WI38 (cell line): ENCODE results near the gene RASA4B.
A peak's percentile ranks its signal among the peaks of the same experiment; 100 is the strongest.
"Not testable (repeated sequence)": the region's sequence is repeated elsewhere in the genome, so short reads cannot be mapped to it uniquely, and the experiment has no call there.

Source experiments
- H3K4me3 ChIP-seq: 2 replicates; pipeline ENCODE4 v1.5.1; 2011; ENCODE audit warnings: low read depth, mild to moderate bottlenecking, control low read depth, low read length

RASA4B gene

DNA sequence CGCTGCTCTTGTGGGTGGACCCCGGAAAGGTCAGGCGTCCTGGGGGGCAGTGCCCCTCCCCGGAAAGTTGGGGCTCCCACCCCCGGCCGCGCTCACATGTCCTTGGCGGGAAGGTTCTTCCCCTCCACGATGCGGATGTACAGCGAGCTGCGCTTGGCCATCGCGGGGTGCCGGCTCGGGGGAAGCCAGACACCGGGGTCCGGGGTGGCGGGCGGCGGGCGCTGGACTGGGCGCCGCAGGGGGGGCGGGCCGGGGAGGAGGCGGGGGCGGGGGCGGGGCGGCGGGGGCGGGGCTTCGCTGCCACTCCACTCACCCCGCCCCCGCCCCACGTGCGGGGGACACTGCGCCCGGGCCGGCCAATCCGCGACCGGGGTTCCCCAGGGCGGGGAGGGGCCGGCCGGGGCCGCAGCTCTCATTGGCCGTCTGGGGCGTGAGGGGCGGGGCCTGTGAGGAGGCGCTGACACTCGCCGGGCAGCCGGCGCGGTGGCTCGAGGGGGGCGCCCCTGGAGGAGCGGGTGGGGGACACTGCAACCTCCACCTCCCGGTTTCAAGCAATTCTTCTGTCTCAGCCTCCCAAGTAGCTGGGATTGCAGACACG is at the start of gene RASA4B:
Gene RASA4B, minus strand, starts transcription at position 228 of the 598 bp plus-strand sequence. Its CDS starts 67 bp downstream, at position 161.
- H3K4me3 ChIP-seq: not testable (repeated sequence)

- H3K4me3 ChIP-seq: not testable (repeated sequence)
These were observed 33.3 kb upstream of the RASA4B start, which contains the start of gene SPDYE2 for GRCh38 chr7:102550808-102551422. Gene SPDYE2 (plus strand): TSS chr7:102551226. CDS start chr7:102553256, 2,030 bp downstream.

DNA sequence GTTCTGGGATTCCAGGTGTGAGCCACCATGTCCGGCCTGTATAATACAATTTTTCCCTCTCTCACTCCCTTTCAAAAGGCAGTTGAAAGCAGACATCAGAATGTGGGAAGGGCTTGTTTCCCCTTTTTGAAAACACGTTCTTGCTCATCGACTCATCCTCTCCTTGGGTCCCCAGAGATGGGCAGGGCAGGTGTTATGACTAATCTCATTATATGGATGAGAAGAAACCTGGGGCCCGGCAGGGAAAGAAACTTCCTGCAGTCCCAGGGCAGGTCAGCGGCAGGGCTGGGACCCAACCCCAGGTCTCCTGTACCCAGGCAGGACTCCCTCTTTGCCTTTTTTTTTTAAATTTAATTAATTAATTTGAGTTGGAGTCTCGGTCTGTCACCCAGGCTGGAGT is 28.8 kb upstream of the RASA4B start:
- not testable (repeated sequence) for H3K4me3 ChIP-seq

DNA sequence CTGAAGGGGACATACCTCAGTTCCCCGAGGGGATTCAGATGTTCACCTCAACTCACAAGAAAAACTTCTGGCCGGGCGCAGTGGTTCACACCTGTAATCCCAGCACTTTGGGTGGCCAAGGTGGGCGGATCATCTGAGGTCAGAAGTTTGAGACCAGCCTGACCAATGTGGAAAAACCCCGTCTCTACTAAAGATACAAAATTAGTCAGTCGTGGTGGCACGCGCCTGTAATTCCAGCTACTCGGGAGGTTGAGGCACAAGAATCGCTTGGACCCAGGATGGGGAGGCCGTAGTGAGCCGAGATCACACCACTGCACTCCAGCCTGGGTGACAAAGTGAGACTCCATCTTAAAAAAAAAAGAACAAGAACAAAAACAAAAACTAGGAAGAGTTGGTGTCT is 27.7 kb upstream of the RASA4B start:
- not testable (repeated sequence) for H3K4me3 ChIP-seq

- H3K4me3 ChIP-seq: not testable (repeated sequence)
These were observed 26.8 kb upstream of the RASA4B start for GRCh38 chr7:102544372-102544771.

GRCh38 chr7:102543596-102543995 is 26.0 kb upstream of the RASA4B start, which contains the start of gene UPK3BL2:
Gene UPK3BL2 (minus strand): TSS chr7:102543696. CDS start chr7:102543636, 60 bp downstream.
- not testable (repeated sequence) for H3K4me3 ChIP-seq

DNA sequence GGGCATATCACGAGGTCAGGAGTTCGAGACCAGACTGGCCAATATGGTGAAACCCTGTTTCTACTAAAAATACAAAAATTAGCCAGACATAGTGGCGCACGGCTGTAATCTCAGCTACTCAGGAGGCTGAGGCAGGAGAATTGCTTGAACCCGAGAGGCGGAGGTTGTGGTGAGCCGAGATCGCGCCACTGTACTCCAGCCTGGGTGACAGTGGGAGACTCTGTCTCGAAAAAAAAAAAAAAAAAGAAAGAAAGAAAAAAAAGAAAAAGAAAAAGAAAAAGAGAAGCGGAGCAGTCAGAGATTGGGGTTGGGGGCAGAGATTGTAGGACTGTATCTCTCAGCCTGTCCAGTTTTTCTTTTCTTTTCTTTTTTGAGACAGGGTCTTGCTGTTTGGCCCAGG is 25.2 kb upstream of the RASA4B start:
- H3K4me3 ChIP-seq: not testable (repeated sequence)

GRCh38 chr7:102542083-102542482 is 24.5 kb upstream of the RASA4B start:
- H3K4me3 ChIP-seq: not testable (repeated sequence)

DNA sequence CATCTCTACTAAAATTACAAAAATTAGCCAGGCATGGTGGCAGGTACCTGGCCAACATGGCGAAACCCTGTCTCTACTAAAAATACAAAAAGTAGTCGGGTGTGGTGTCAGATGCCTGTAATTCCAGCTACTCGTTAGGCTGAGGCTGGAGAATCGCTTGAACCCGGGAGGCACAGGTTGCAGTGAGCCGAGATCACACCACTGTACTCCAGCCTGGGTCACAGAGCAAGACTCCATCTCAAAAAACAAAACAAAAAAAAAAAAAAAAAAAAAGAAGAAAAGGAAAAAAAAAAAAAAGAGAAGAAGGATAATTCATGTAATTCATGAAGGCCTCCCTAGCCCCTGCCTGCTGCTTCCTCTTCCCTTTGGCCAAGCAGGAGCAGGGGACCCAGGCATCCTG is 23.0 kb upstream of the RASA4B start:
- H3K4me3 ChIP-seq: not testable (repeated sequence)

DNA sequence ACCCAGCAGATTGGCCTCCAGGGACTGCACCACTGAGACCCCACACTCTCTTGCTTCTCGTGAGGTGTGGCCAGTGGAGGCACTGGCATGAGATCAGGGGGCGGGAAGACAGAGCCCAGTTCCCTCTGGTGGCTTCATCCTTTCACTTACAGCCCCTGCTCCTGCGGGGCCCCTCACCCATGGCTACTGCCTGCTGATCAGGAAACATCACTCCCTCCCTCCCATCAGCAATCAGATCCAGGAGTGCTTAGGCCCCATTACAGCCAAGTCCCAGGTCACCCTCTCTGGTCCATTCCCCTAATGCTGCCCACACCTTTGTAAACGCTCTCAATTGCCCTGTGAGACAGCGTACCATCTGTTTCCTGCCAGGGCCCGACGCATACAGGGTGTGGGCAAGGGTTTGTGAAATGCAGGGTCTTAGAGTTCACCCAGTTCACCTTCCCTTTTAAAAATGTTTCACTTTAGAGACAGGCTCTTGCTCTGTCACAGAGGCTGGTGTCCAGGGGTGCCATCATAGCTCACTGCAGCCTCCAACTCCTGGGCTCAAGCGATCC is 17.6 kb upstream of the RASA4B start:
- H3K4me3 ChIP-seq: not testable (repeated sequence)

DNA sequence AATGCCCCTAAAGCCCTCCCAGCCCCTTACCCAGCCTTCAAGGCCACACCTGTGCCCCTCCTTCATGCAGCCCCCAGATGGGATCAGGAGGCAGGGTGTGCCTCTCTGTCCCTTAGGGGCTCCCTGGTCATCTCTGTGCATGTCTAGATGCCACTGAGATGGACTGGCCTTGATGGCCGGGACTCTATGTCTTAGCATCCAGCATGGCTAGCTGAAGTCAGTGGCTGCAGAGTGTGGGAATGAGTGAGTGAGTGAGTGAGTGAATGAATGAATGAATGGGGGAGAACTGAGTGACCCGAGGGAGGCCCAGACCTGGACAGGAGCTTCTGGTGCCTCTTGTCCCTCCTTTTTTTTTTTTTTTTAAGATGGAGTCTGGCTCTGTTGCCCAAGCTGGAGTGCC is 14.6 kb upstream of the RASA4B start:
- not testable (repeated sequence) for H3K4me3 ChIP-seq

DNA sequence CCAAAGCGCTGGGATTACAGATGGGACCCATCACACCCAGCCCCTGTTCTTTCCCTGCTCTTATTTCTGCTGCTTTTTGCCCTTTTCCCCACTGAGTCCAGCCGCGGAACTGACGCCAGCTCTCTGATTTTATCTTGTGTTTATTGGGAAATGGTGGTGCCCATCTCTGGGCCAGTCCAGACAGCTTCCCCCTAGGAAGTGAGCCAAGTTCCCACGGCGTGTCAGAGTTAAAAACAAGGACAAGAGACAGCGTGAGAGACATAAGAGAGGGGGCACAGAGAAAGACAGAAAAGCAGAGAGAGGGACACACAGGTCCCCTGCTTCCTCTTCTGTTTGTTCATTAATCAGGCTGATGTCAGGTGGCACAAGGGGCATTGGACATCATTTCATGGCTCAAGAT is 14.0 kb upstream of the RASA4B start:
- not testable (repeated sequence) for H3K4me3 ChIP-seq

- not testable (repeated sequence) for H3K4me3 ChIP-seq
These were observed 10.5 kb upstream of the RASA4B start for GRCh38 chr7:102527822-102528793.

GRCh38 chr7:102527182-102527581 is 9.6 kb upstream of the RASA4B start:
- H3K4me3 ChIP-seq: not testable (repeated sequence)

DNA sequence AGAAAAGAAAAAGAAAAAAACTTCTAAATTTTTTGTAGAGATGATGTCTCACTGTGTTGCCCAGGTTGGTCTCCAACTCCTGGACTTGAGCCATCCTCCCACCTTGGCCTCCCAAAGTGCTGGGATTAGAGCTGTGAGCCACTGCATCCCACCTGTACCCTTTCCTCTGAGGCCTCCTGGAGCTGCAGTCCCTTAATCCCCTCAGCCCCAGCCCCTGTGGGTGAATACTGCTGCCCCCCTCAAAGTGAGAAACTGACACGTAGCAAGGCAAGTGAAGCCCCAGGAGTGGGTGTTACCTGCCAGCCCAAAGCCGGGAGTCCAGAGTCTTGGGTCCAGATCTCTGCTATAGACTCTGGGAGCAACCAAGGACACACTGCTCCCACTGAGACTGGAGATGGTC is 7.2 kb upstream of the RASA4B start:
- not testable (repeated sequence) for H3K4me3 ChIP-seq

- H3K4me3 ChIP-seq: not testable (repeated sequence)
These were observed 3.2 kb upstream of the RASA4B start for GRCh38 chr7:102520797-102521196.

- H3K4me3 ChIP-seq: not testable (repeated sequence)
These were observed 626 bp downstream of the RASA4B start for GRCh38 chr7:102516951-102517350.

GRCh38 chr7:102515889-102516288 is 1.7 kb downstream of the RASA4B start:
- not testable (repeated sequence) for H3K4me3 ChIP-seq

- H3K4me3 ChIP-seq: not testable (repeated sequence)
These were observed 2.5 kb downstream of the RASA4B start for GRCh38 chr7:102514881-102515721.

GRCh38 chr7:102512642-102513221 is 4.8 kb downstream of the RASA4B start:
- H3K4me3 ChIP-seq: peak overlapping the region; percentile 22; the same call in 1 of the 2 replicates
